ENCODE measurements around the gene USP13. TPM values are rescaled to one million over a fixed set of nuclear protein-coding genes. Genes with fewer than 3 reads are reported as not detected.

Gene USP13
- total and polyA plus RNA-seq, 12 donors: 6.9 to 61.1 (median 35.0) TPM

DNA sequence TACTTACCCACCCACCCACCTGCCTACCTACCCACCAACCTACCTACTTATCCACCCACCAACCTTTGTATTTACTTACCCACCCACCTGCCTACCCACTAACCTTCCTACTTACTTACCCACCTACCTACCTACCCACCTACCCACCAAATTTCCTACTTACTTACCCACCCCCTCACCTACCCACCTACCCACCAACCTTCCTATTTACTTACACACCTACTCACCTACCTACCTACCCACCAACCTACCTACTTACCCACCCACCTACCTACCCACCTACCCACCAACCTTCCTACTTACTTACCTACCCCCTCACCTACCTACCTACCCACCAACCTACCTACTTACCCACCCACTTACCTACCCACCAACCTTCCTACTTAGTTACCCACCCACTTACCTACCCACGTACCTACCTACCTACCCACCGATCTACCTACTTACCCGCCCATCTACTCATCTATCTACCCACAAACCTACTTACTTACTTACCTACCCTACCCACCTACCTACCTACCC is 179.6 kb downstream of the USP13 start:
- H3K4me1 ChIP-seq (replicated peaks in 1 of 2): peaks cover 10 to 18% of the 10 kb centered on the region in 2 donors
- H3K27ac ChIP-seq: no peak overlapping the region
- WGBS, 4 donors: 93 to 99% (median 95%) methylated on average over 3 of the region's 3 CpGs
- TF ChIP-seq, protein P1, sequence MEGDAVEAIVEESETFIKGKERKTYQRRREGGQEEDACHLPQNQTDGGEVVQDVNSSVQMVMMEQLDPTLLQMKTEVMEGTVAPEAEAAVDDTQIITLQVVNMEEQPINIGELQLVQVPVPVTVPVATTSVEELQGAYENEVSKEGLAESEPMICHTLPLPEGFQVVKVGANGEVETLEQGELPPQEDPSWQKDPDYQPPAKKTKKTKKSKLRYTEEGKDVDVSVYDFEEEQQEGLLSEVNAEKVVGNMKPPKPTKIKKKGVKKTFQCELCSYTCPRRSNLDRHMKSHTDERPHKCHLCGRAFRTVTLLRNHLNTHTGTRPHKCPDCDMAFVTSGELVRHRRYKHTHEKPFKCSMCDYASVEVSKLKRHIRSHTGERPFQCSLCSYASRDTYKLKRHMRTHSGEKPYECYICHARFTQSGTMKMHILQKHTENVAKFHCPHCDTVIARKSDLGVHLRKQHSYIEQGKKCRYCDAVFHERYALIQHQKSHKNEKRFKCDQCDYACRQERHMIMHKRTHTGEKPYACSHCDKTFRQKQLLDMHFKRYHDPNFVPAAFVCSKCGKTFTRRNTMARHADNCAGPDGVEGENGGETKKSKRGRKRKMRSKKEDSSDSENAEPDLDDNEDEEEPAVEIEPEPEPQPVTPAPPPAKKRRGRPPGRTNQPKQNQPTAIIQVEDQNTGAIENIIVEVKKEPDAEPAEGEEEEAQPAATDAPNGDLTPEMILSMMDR (IDR thresholded peaks at IDR 0.05): no peak
- TF ChIP-seq POLR2A (IDR thresholded peaks at IDR 0.05): no peak
- DNase-seq: no peak
- H3K27me3 ChIP-seq: no peaks in the 10 kb centered on the region
- intact Hi-C loops (cut with DNase I): no loop called here
- H3K4me3 ChIP-seq: no peak overlapping the region
- H3K36me3 ChIP-seq (replicated peaks in 1 of 2): no peaks in the 10 kb centered on the region
- no peaks in the 10 kb centered on the region for H3K9me3 ChIP-seq (replicated peaks in 1 of 3)

DNA sequence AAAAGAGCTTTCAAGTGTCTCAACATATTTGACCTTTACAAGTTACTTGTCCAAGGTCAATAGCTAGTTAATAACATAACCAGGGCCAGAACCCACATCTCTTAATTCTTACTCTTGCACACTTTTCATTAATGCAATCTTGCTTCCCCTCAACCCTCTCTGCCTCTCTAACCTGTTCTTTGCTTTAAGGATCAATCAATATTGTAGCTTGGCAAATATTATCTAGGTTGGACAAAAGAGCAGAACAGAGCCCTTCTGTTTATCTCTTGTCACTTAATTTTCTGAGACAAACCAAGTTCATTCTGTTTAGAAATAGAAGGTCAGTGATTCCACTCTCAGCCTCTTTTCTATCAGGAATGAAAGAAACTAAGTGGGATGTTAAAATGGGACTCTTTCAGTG is 180.5 kb downstream of the USP13 start:
- H3K27ac ChIP-seq: no peak overlapping the region
- TF ChIP-seq, protein P1 (IDR thresholded peaks at IDR 0.05): no peak
- TF ChIP-seq POLR2A (IDR thresholded peaks at IDR 0.05): no peak
- H3K4me1 ChIP-seq (replicated peaks in 1 of 2): peaks cover 10 to 18% of the 10 kb centered on the region in 2 donors
- intact Hi-C loops (cut with DNase I): no loop called here
- no peaks in the 10 kb centered on the region for H3K9me3 ChIP-seq (replicated peaks in 1 of 3)
- H3K36me3 ChIP-seq (replicated peaks in 1 of 2): no peaks in the 10 kb centered on the region
- H3K27me3 ChIP-seq: no peaks in the 10 kb centered on the region
- no peak overlapping the region for H3K4me3 ChIP-seq
- DNase-seq: no peak

DNA sequence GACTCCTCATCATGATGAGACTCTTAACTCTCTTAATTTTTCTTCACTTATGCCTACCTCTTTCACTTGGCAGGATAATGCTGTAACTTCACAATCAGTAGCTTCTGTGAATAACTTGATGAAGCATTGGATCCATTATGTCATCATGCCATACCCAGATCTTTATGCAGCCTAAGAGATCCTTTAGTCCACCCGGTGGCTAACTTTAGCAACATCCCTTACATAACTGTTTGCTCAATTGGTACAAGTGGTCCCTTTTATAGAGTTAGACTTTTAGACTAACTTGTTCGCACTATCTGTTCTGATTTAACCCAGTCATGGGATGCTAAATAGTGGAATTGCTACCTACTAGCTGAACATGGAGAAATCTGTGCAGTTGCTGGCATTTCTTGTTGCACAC is 184.5 kb downstream of the USP13 start:
- intact Hi-C loops (cut with DNase I): no loop called here
- no peaks in the 10 kb centered on the region for H3K9me3 ChIP-seq (replicated peaks in 1 of 3)
- no peaks in the 10 kb centered on the region for H3K27me3 ChIP-seq
- WGBS, 4 donors: 89 to 100% (median 94%) methylated on average over 2 of the region's 2 CpGs
- no peak overlapping the region for H3K4me3 ChIP-seq
- peaks cover 10 to 14% of the 10 kb centered on the region in 2 donors for H3K4me1 ChIP-seq (replicated peaks in 1 of 2)
- no peak overlapping the region for H3K27ac ChIP-seq
- DNase-seq: no peak
- no peak for TF ChIP-seq POLR2A (IDR thresholded peaks at IDR 0.05)
- TF ChIP-seq, protein P1 (IDR thresholded peaks at IDR 0.05): no peak
- H3K36me3 ChIP-seq (replicated peaks in 1 of 2): no peaks in the 10 kb centered on the region

Small RNA genes within 50 kb of the gene (small RNA-seq; reads per million reads assigned to genes)
- 0 reads per million in 2 donors for gene RF01210

Other genes with a start within 250 kb of the USP13 start
- 10 to 100 TPM in 8 of 9 donors, 1 to 10 TPM in 1; 9.4 to 21.8 (median 13.7) TPM for gene GNB4, start 201.6 kb upstream of the USP13 start, total RNA-seq
- 1 to 10 TPM; 2.6 to 9.9 (median 4.7) TPM for gene GNB4, start 201.6 kb upstream of the USP13 start, polyA plus RNA-seq
- 10 to 100 TPM; 28.9 to 62.9 (median 38.3) TPM for gene ACTL6A, start 90.1 kb upstream of the USP13 start, total RNA-seq
- 10 to 100 TPM; 49.0 to 57.2 (median 50.7) TPM for gene ACTL6A, start 90.1 kb upstream of the USP13 start, polyA plus RNA-seq
- gene MRPL47, start 48.4 kb upstream of the USP13 start, total RNA-seq: 10 to 100 TPM; 15.9 to 94.9 (median 34.9) TPM
- gene MRPL47, start 48.4 kb upstream of the USP13 start, polyA plus RNA-seq: 100 to 1,000 TPM in 1 of 3 donors, 10 to 100 TPM in 2; 62.1 to 108 (median 94.0) TPM
- gene NDUFB5, start 48.2 kb upstream of the USP13 start, total RNA-seq: 100 to 1,000 TPM; 129 to 345 (median 174) TPM
- gene NDUFB5, start 48.2 kb upstream of the USP13 start, polyA plus RNA-seq: 100 to 1,000 TPM; 105 to 240 (median 126) TPM

All from adrenal gland (tissue), 12 donors.